HepG2 (cell line): Measurements from ENCODE around the gene MRPL34. TPM values are rescaled to one million over a fixed set of nuclear protein-coding genes. Genes with fewer than 3 reads are reported as not detected.

Experiments
- CHCHD3 ChIP-seq: sonication (generic); formaldehyde crosslinking; IDR thresholded peaks from 2 replicates; pipeline ENCODE4 v1.8.0; 2022; ENCODE audit warnings: mild to moderate bottlenecking, missing genetic modification reagents, moderate library complexity
- GATAD2A ChIP-seq: IDR thresholded peaks from 2 replicates; pipeline ENCODE4 v1.6.1; 2016
- IKZF5 ChIP-seq: IDR thresholded peaks from 2 replicates; pipeline ENCODE4 v1.6.1; 2018; ENCODE audit warnings: missing genetic modification reagents, mild to moderate bottlenecking, missing compliant biosample characterization
- KDM5B ChIP-seq: sonication (generic); formaldehyde crosslinking; IDR thresholded peaks from 2 replicates; pipeline ENCODE4 v1.4.0; 2020; ENCODE audit warnings: missing genetic modification reagents, mild to moderate bottlenecking, borderline replicate concordance
- KLF9 ChIP-seq: IDR thresholded peaks from 2 replicates; pipeline ENCODE4 v1.6.1; 2016; ENCODE audit warnings: low read depth
- MAFF ChIP-seq: IDR thresholded peaks from 2 replicates; pipeline ENCODE4 v1.6.1; 2011; ENCODE audit warnings: low read depth, low read length, improper control_type of control experiment
- MAZ ChIP-seq, 2 experiments: sonication (generic) in 1 of 2; formaldehyde crosslinking in 1 of 2; IDR thresholded peaks; 2 replicates each; pipeline versions ENCODE4 v1.5.0 to v1.6.1; 2012 to 2020; ENCODE audit warnings: low read depth in 2 of 2, mild to moderate bottlenecking in 2 of 2, borderline replicate concordance in 1 of 2, improper control_type of control experiment in 1 of 2, low read length in 1 of 2, missing genetic modification reagents in 1 of 2, moderate library complexity in 1 of 2
- MTA3 ChIP-seq: sonication (generic); formaldehyde crosslinking; IDR thresholded peaks from 2 replicates; pipeline ENCODE4 v1.4.0; 2020; ENCODE audit warnings: missing genetic modification reagents
- NBN ChIP-seq: fragments of 450-650 bp; conservative IDR thresholded peaks from 2 replicates; pipeline ENCODE4 v1.6.1; 2017
- SMARCE1 ChIP-seq: fragments of 450-650 bp; IDR thresholded peaks from 2 replicates; pipeline ENCODE4 v1.6.1; 2017; ENCODE audit warnings: borderline replicate concordance
- TBX3 ChIP-seq: fragments of 450-650 bp; IDR thresholded peaks from 2 replicates; pipeline ENCODE4 v1.6.1; 2017; ENCODE audit warnings: antibody characterized with exemption, mild to moderate bottlenecking, inconsistent platforms, borderline replicate concordance
- UBTF ChIP-seq: sonication (generic); formaldehyde crosslinking; IDR thresholded peaks from 2 replicates; pipeline ENCODE4 v1.4.0; 2020; ENCODE audit warnings: mild to moderate bottlenecking, missing genetic modification reagents
- ZFP36L2 ChIP-seq: sonication (generic); formaldehyde crosslinking; IDR thresholded peaks from 2 replicates; pipeline ENCODE4 v1.4.0; 2020; ENCODE audit warnings: missing genetic modification reagents
- ZFP41 ChIP-seq: sonication (generic); formaldehyde crosslinking; IDR thresholded peaks from 2 replicates; pipeline ENCODE4 v1.4.0; 2020; ENCODE audit warnings: mild to moderate bottlenecking, missing genetic modification reagents, borderline replicate concordance
- ZMYM3 ChIP-seq: sonication (generic); formaldehyde crosslinking; IDR thresholded peaks from 2 replicates; pipeline ENCODE4 v1.5.1; 2020; ENCODE audit warnings: mild to moderate bottlenecking, missing genetic modification reagents
- ZNF101 ChIP-seq: sonication (generic); formaldehyde crosslinking; IDR thresholded peaks from 2 replicates; pipeline ENCODE4 v1.4.0; 2020; ENCODE audit warnings: mild to moderate bottlenecking, low read depth, missing genetic modification reagents, borderline replicate concordance
- ZNF232 ChIP-seq: sonication (generic); formaldehyde crosslinking; IDR thresholded peaks from 2 replicates; pipeline ENCODE4 v1.4.0; 2020; ENCODE audit warnings: missing genetic modification reagents, borderline replicate concordance
- ZNF510 ChIP-seq: sonication (generic); formaldehyde crosslinking; IDR thresholded peaks from 2 replicates; pipeline ENCODE4 v1.4.0; 2020; ENCODE audit warnings: low read depth, mild to moderate bottlenecking, missing genetic modification reagents
- ZNF543 ChIP-seq: sonication (generic); formaldehyde crosslinking; IDR thresholded peaks from 2 replicates; pipeline ENCODE4 v1.4.0; 2020; ENCODE audit warnings: mild to moderate bottlenecking, missing genetic modification reagents
- polyA plus RNA-seq, 8 experiments: library from polyadenylated mRNA; depleted of rRNA in 3 of 8; stranded (reverse) in 7 of 8; unstranded in 1 of 8; fragments of >200 nt; fragmentation: Illumina TruSeq in 4 of 8; extraction: Trizol in 4 of 8; gene quantifications; 2 replicates each; pipeline versions ENCODE4 v1.2.1 to v1.2.3, GENCODE V29; 2011 to 2016; ENCODE audit warnings: low read depth in 4 of 8, missing spikeins in 1 of 8, mixed read lengths in 1 of 8; ENCODE audit not compliant: insufficient read depth in 1 of 8
- total RNA-seq, 5 experiments: library from RNA; depleted of rRNA; stranded (reverse); fragments of >200 nt; fragmentation: Illumina TruSeq; extraction: Trizol; gene quantifications; 2 replicates each; pipeline ENCODE4 v1.2.3, GENCODE V29; 2016; ENCODE audit warnings: low read depth in 1 of 5
- TF ChIP-seq, protein P1 (sequence below): sonication (generic); formaldehyde crosslinking; IDR thresholded peaks from 2 replicates; pipeline ENCODE4 v1.4.0; 2020; ENCODE audit warnings: mild to moderate bottlenecking, missing genetic modification reagents
- TF ChIP-seq, protein P2 (sequence below): IDR thresholded peaks from 2 replicates; pipeline ENCODE4 v1.6.1; 2016; ENCODE audit warnings: control low read depth

The MRPL34 gene
- total and polyA plus RNA-seq, 2 of the 13 experiments (the other 11 are each of a cell fraction or from before 2014, with no cell fraction given) = 74.0 to 77.3 TPM

DNA sequence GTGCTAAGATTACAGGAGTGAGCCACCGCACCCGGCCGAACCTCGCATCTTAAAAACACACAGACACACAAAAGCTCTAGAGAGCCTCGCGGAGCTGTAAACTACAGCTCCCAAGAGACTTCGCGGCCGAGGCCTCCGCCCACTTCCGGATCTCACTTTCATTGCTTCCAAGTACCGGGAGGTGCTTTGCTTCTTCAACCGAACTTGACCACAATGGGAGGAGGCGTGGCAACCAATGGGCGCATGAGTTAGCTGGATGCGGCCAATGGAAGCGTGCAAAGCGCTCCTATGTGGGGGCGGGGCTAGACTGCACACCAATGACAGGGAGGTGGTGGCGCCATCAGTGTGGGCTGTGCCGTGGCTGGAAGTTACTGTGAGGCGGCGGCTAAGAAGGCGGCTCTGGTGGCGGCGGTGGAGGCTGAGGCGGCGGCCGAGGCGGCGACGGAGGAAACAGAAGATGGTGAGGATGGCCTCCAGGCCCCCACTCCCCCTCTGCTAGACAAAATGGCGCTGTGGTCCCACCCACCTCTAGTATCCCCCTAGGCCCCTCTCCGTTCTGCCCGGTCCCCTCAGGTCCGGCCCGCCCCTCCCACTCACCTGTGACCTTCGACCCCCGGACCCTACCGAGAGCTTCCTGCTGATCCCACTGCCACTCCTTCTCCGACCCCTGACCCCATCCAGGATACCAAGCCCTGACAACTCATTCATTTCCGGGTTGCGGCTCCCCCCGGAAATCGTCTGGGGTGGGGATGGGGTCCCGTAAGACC, 3.7 kb downstream of the MRPL34 start, which contains the start of gene DDA1 (continued):
- no peak for TF ChIP-seq ZFP36L2
- peak; percentile 32; the same call in 1 of the 2 replicates for TF ChIP-seq UBTF
- TF ChIP-seq TBX3 = peak; percentile 47; the same call in 1 of the 2 replicates
- TF ChIP-seq IKZF5 (CRISPR knock-in tag) = no peak; the same call in 1 of the 2 replicates
- TF ChIP-seq MAFF = no peak
- no peak for TF ChIP-seq ZNF232 (CRISPR knock-in tag)
- TF ChIP-seq ZFP41 (CRISPR knock-in tag) = no peak; the same call in 1 of the 2 replicates
- peak; percentile 55 for TF ChIP-seq ZMYM3 (CRISPR knock-in tag)
- no peak; the same call in 1 of the 2 replicates for TF ChIP-seq MAZ (IDR thresholded peaks at IDR 0.05; ENCODE audit: borderline replicate concordance, low read depth, low read length)
- TF ChIP-seq MAZ (CRISPR knock-in tag; IDR thresholded peaks at IDR 0.05; ENCODE audit: low read depth) = peak; percentile 62; the same call in 1 of the 2 replicates
- TF ChIP-seq ZNF101 (CRISPR knock-in tag) = no peak
- peak; percentile 16; the same call in 1 of the 2 replicates for TF ChIP-seq GATAD2A
- TF ChIP-seq ZNF543 (CRISPR knock-in tag) = no peak
- TF ChIP-seq ZNF510 = no peak
- no peak for TF ChIP-seq SMARCE1
- TF ChIP-seq, protein P1, sequence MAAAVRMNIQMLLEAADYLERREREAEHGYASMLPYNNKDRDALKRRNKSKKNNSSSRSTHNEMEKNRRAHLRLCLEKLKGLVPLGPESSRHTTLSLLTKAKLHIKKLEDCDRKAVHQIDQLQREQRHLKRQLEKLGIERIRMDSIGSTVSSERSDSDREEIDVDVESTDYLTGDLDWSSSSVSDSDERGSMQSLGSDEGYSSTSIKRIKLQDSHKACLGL = no peak
- TF ChIP-seq KLF9 = no peak
- TF ChIP-seq NBN = no peak
- TF ChIP-seq CHCHD3 = no peak
- TF ChIP-seq, protein P2, sequence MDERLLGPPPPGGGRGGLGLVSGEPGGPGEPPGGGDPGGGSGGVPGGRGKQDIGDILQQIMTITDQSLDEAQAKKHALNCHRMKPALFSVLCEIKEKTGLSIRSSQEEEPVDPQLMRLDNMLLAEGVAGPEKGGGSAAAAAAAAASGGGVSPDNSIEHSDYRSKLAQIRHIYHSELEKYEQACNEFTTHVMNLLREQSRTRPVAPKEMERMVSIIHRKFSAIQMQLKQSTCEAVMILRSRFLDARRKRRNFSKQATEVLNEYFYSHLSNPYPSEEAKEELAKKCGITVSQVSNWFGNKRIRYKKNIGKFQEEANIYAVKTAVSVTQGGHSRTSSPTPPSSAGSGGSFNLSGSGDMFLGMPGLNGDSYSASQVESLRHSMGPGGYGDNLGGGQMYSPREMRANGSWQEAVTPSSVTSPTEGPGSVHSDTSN (CRISPR knock-in tag) = no peak
- TF ChIP-seq KDM5B (CRISPR knock-in tag) = peak; percentile 73
- TF ChIP-seq MTA3 (CRISPR knock-in tag) = no peak
